ENCODE data around the gene CEP131.

CEP131 gene

GRCh38 chr17:81164371-81165245 lies 58.2 kb downstream of the CEP131 start:
- DNase-seq = no peak
- H3K23ac ChIP-seq (ENCODE audit: low read length in 2 of 2) = no peak overlapping the region
- whole genome bisulfite sequencing = 76% methylated on average over 19 of the region's 19 CpGs

GRCh38 chr17:81163703-81164370 lies 58.9 kb downstream of the CEP131 start:
- no peak overlapping the region for H3K27ac ChIP-seq (ENCODE audit: low read length, poor library complexity, severe bottlenecking)
- no peak overlapping the region for H2BK5ac ChIP-seq (ENCODE audit: low read depth, low read length, poor library complexity, severe bottlenecking)
- H3K4ac ChIP-seq (ENCODE audit: low read depth in 1 of 2, low read length in 2 of 2) = no peak overlapping the region
- no peaks in the 10 kb centered on the region for H3K36me3 ChIP-seq (ENCODE audit: control insufficient read depth in 1 of 2, insufficient read depth in 2 of 2, low read depth in 1 of 2, low read length in 2 of 2)
- H3K9ac ChIP-seq (ENCODE audit: low read length) = no peak overlapping the region
- 88% methylated on average over 15 of the region's 15 CpGs for WGBS
- no peak overlapping the region for H2BK120ac ChIP-seq (ENCODE audit: low read depth, low read length)
- no peak overlapping the region for H3K4me3 ChIP-seq (ENCODE audit: insufficient read depth in 1 of 2, low read depth in 1 of 2, low read length in 2 of 2)
- H2AK5ac ChIP-seq (ENCODE audit: low read length, severe bottlenecking) = no peak overlapping the region
- H3K27me3 ChIP-seq (ENCODE audit: control insufficient read depth in 1 of 2, insufficient read depth in 1 of 2, low read length in 2 of 2) = peaks cover 53 to 75% of the 10 kb centered on the region in 2 experiments
- H4K91ac ChIP-seq (ENCODE audit: low read length) = no peak overlapping the region
- no peak overlapping the region for H3K4me2 ChIP-seq (ENCODE audit: low read length, poor library complexity, severe bottlenecking)
- no peak overlapping the region for H3K23ac ChIP-seq (ENCODE audit: low read length in 2 of 2)
- H2BK15ac ChIP-seq (ENCODE audit: low read depth, poor library complexity, severe bottlenecking) = no peak overlapping the region
- H3K18ac ChIP-seq (ENCODE audit: low read depth in 1 of 2, low read length in 2 of 2) = no peak overlapping the region
- no peaks in the 10 kb centered on the region for H3K9me3 ChIP-seq (ENCODE audit: control insufficient read depth, low read length)
- no peak overlapping the region for H2BK12ac ChIP-seq (ENCODE audit: low read length in 2 of 2)
- no peak overlapping the region for H2AFZ ChIP-seq (ENCODE audit: low read depth, low read length)
- H3K4me1 ChIP-seq (ENCODE audit: control insufficient read depth, insufficient read depth, low read depth, low read length) = peaks cover 8% of the 10 kb centered on the region
- H3K79me1 ChIP-seq (replicated peaks; ENCODE audit: low read length, poor library complexity, severe bottlenecking) = no peaks in the 10 kb centered on the region
- no peak overlapping the region for H3K14ac ChIP-seq (ENCODE audit: low read length in 2 of 2)
- no peak for DNase-seq
- no peak overlapping the region for H4K8ac ChIP-seq (ENCODE audit: low read length)

More at GRCh38 chr17:81164371-81165245, 58.2 kb downstream of the CEP131 start:
- no peak overlapping the region for H3K14ac ChIP-seq (ENCODE audit: low read length in 2 of 2)
- H2AK5ac ChIP-seq (ENCODE audit: low read length, severe bottlenecking) = no peak overlapping the region
- peaks cover 8% of the 10 kb centered on the region for H3K4me1 ChIP-seq (ENCODE audit: control insufficient read depth, insufficient read depth, low read depth, low read length)
- H2BK120ac ChIP-seq (ENCODE audit: low read depth, low read length) = no peak overlapping the region
- H3K4ac ChIP-seq (ENCODE audit: low read depth in 1 of 2, low read length in 2 of 2) = no peak overlapping the region
- no peak overlapping the region for H3K4me2 ChIP-seq (ENCODE audit: low read length, poor library complexity, severe bottlenecking)
- no peaks in the 10 kb centered on the region for H3K79me1 ChIP-seq (replicated peaks; ENCODE audit: low read length, poor library complexity, severe bottlenecking)
- H2BK5ac ChIP-seq (ENCODE audit: low read depth, low read length, poor library complexity, severe bottlenecking) = no peak overlapping the region
- H3K36me3 ChIP-seq (ENCODE audit: control insufficient read depth in 1 of 2, insufficient read depth in 2 of 2, low read depth in 1 of 2, low read length in 2 of 2) = no peaks in the 10 kb centered on the region
- no peak overlapping the region for H2AFZ ChIP-seq (ENCODE audit: low read depth, low read length)
- no peak overlapping the region for H2BK15ac ChIP-seq (ENCODE audit: low read depth, poor library complexity, severe bottlenecking)
- H3K27ac ChIP-seq (ENCODE audit: low read length, poor library complexity, severe bottlenecking) = no peak overlapping the region
- no peak overlapping the region for H3K4me3 ChIP-seq (ENCODE audit: insufficient read depth in 1 of 2, low read depth in 1 of 2, low read length in 2 of 2)
- H3K9me3 ChIP-seq (ENCODE audit: control insufficient read depth, low read length) = no peaks in the 10 kb centered on the region
- H3K18ac ChIP-seq (ENCODE audit: low read depth in 1 of 2, low read length in 2 of 2) = no peak overlapping the region
- H4K91ac ChIP-seq (ENCODE audit: low read length) = peak overlapping the region; percentile 36
- no peak overlapping the region for H3K9ac ChIP-seq (ENCODE audit: low read length)
- H3K27me3 ChIP-seq (ENCODE audit: control insufficient read depth in 1 of 2, insufficient read depth in 1 of 2, low read length in 2 of 2) = peaks cover 55 to 77% of the 10 kb centered on the region in 2 experiments
- H4K8ac ChIP-seq (ENCODE audit: low read length) = no peak overlapping the region
- no peak overlapping the region for H2BK12ac ChIP-seq (ENCODE audit: low read length in 2 of 2)

GRCh38 chr17:81163051-81163695 lies 59.6 kb downstream of the CEP131 start:
- no peaks in the 10 kb centered on the region for H3K36me3 ChIP-seq (ENCODE audit: control insufficient read depth in 1 of 2, insufficient read depth in 2 of 2, low read depth in 1 of 2, low read length in 2 of 2)
- no peak overlapping the region for H2AK5ac ChIP-seq (ENCODE audit: low read length, severe bottlenecking)
- H4K91ac ChIP-seq (ENCODE audit: low read length) = no peak overlapping the region
- no peak overlapping the region for H3K4me3 ChIP-seq (ENCODE audit: insufficient read depth in 1 of 2, low read depth in 1 of 2, low read length in 2 of 2)
- H4K8ac ChIP-seq (ENCODE audit: low read length) = no peak overlapping the region
- no peaks in the 10 kb centered on the region for H3K79me1 ChIP-seq (replicated peaks; ENCODE audit: low read length, poor library complexity, severe bottlenecking)
- H3K27me3 ChIP-seq (ENCODE audit: control insufficient read depth in 1 of 2, insufficient read depth in 1 of 2, low read length in 2 of 2) = peaks cover 46 to 75% of the 10 kb centered on the region in 2 experiments
- no peak overlapping the region for H3K4ac ChIP-seq (ENCODE audit: low read depth in 1 of 2, low read length in 2 of 2)
- H3K9ac ChIP-seq (ENCODE audit: low read length) = no peak overlapping the region
- H3K27ac ChIP-seq (ENCODE audit: low read length, poor library complexity, severe bottlenecking) = no peak overlapping the region
- H2BK12ac ChIP-seq (ENCODE audit: low read length in 2 of 2) = no peak overlapping the region
- H3K18ac ChIP-seq (ENCODE audit: low read depth in 1 of 2, low read length in 2 of 2) = no peak overlapping the region
- no peak overlapping the region for H2BK120ac ChIP-seq (ENCODE audit: low read depth, low read length)
- H3K9me3 ChIP-seq (ENCODE audit: control insufficient read depth, low read length) = no peaks in the 10 kb centered on the region
- H3K14ac ChIP-seq (ENCODE audit: low read length in 2 of 2) = no peak overlapping the region
- peaks cover 8% of the 10 kb centered on the region for H3K4me1 ChIP-seq (ENCODE audit: control insufficient read depth, insufficient read depth, low read depth, low read length)
- no peak overlapping the region for H3K4me2 ChIP-seq (ENCODE audit: low read length, poor library complexity, severe bottlenecking)
- no peak overlapping the region for H3K23ac ChIP-seq (ENCODE audit: low read length in 2 of 2)
- H2AFZ ChIP-seq (ENCODE audit: low read depth, low read length) = no peak overlapping the region
- H2BK15ac ChIP-seq (ENCODE audit: low read depth, poor library complexity, severe bottlenecking) = no peak overlapping the region
- 87% methylated on average over 15 of the region's 19 CpGs for WGBS
- no peak overlapping the region for H2BK5ac ChIP-seq (ENCODE audit: low read depth, low read length, poor library complexity, severe bottlenecking)
- DNase-seq = no peak

GRCh38 chr17:81162491-81162890 lies 60.3 kb downstream of the CEP131 start:
- no peak overlapping the region for H2AK5ac ChIP-seq (ENCODE audit: low read length, severe bottlenecking)
- H2BK12ac ChIP-seq (ENCODE audit: low read length in 2 of 2) = no peak overlapping the region
- H3K27me3 ChIP-seq (ENCODE audit: control insufficient read depth in 1 of 2, insufficient read depth in 1 of 2, low read length in 2 of 2) = peaks cover 39 to 72% of the 10 kb centered on the region in 2 experiments
- no peak overlapping the region for H2BK120ac ChIP-seq (ENCODE audit: low read depth, low read length)
- no peak overlapping the region for H2BK15ac ChIP-seq (ENCODE audit: low read depth, poor library complexity, severe bottlenecking)
- no peak overlapping the region for H3K4me3 ChIP-seq (ENCODE audit: insufficient read depth in 1 of 2, low read depth in 1 of 2, low read length in 2 of 2)
- no peak overlapping the region for H4K91ac ChIP-seq (ENCODE audit: low read length)
- H3K4ac ChIP-seq (ENCODE audit: low read depth in 1 of 2, low read length in 2 of 2) = no peak overlapping the region
- no peak overlapping the region for H3K27ac ChIP-seq (ENCODE audit: low read length, poor library complexity, severe bottlenecking)
- H2AFZ ChIP-seq (ENCODE audit: low read depth, low read length) = no peak overlapping the region
- H4K8ac ChIP-seq (ENCODE audit: low read length) = no peak overlapping the region
- H3K4me1 ChIP-seq (ENCODE audit: control insufficient read depth, insufficient read depth, low read depth, low read length) = peaks cover 8% of the 10 kb centered on the region
- H3K9me3 ChIP-seq (ENCODE audit: control insufficient read depth, low read length) = no peaks in the 10 kb centered on the region
- H3K14ac ChIP-seq (ENCODE audit: low read length in 2 of 2) = no peak overlapping the region
- H3K18ac ChIP-seq (ENCODE audit: low read depth in 1 of 2, low read length in 2 of 2) = no peak overlapping the region
- no peak overlapping the region for H2BK5ac ChIP-seq (ENCODE audit: low read depth, low read length, poor library complexity, severe bottlenecking)
- H3K36me3 ChIP-seq (ENCODE audit: control insufficient read depth in 1 of 2, insufficient read depth in 2 of 2, low read depth in 1 of 2, low read length in 2 of 2) = no peaks in the 10 kb centered on the region
- 96% methylated on average over 7 of the region's 11 CpGs for WGBS
- no peaks in the 10 kb centered on the region for H3K79me1 ChIP-seq (replicated peaks; ENCODE audit: low read length, poor library complexity, severe bottlenecking)
- no peak for DNase-seq
- H3K9ac ChIP-seq (ENCODE audit: low read length) = no peak overlapping the region
- no peak overlapping the region for H3K4me2 ChIP-seq (ENCODE audit: low read length, poor library complexity, severe bottlenecking)
- H3K23ac ChIP-seq (ENCODE audit: low read length in 2 of 2) = no peak overlapping the region
